Stimulated activated CD4-positive, alpha-beta T cell treated with anti-CD3 and anti-CD28 coated beads, Interleukin-1b, Interleukin-23, amount 100 ng/mL, for 24 hours (primary cell): ENCODE measurements around the gene LRRC61.

ENCODE experiments used
- DNase-seq, 4 experiments: peaks; one replicate each; pipeline ENCODE4 v3.0.0-alpha.2; 2020; ENCODE audit warnings: low read depth in 4 of 4, low spot score in 1 of 4

The LRRC61 gene

DNA sequence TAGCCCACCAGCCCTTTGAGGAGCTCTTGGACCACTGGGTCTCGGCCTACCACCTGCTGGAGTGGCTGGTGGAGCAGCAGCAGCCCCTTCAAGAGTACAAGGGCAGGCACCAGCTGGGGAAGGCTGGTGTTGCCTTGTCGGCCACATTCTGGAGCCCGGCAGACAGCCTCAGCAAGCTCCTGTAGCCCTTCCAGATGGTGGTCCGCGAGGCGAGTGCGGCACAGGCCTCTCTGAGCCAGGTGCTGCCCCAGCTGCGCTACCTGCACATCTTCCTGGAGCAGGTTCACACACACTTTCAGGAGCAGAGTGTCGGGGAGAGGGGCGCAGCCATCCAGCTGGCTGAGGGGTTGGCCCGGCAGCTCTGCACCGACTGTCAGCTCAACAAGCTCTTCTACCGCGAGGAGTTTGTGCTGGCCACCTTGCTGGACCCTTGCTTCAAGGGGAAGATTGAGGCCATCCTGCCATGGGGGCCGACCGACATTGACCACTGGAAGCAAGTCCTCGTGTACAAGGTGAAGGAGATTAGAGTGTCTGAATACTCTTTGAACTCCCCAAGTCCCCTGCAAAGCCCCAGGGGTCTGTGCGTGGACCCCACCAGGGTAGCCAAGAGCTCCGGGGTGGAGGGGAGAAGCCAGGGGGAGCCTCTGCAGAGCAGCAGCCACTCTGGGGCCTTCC lies 7.2 kb downstream of the LRRC61 start:
- DNase-seq = no peak

DNA sequence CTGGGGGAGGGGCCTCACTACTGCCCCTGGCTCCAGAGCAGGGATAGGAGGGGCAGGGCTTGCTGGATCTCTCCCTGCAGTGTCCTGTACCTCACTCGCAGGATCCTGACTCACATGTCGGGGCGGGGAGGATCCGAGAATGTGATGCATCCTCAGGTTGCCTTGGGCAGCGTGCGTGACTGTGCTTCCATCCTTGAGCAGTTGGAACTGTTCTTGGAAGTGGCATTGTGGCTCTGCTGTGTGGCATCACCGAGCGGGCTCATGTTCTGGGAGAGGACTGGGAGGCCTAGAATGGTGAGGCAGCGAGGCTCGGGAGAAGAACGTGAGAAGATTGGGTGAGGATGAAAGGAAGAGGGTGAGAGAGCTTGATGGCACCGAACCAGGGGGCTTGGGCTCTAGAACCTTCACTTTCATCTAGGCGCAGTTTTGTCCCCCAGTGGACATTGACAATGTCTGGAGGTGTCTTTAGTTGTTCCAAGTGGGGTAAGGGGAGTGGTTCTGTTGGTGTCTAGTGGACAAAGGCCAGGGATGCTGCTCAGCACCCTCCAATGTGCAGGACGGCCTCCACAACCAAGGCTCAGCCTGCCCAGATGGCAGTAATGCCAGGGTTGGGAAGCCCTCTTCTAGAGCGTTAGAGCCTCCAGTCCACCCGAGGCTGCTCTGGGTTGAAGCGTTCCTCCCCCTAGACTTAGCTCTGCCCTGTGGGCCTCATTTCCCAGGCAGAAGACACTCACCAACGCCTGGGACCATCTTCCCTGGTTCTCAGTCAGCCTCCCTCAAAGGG lies 9.9 kb downstream of the LRRC61 start:
- no peak for DNase-seq

DNA sequence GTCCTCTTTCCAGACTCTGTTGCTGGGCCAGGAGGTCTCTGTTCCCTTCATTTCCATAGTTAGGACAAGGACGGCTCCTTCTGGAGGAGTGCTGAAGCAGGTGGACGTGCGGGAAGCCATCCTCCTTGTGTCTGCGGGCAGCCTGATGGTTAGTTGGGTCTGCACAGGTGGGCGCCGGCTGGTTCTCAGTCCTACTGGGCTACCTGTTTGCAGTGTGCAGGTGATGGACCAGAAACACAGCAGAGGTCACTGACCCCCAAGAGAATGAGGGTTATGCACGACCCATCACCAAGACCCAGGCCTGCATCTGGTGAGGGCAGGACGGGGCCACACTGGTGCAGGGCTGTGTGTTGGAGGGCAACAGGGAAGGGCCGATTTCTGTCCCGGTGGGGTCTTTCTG lies 10.5 kb downstream of the LRRC61 start:
- no peak for DNase-seq

DNA sequence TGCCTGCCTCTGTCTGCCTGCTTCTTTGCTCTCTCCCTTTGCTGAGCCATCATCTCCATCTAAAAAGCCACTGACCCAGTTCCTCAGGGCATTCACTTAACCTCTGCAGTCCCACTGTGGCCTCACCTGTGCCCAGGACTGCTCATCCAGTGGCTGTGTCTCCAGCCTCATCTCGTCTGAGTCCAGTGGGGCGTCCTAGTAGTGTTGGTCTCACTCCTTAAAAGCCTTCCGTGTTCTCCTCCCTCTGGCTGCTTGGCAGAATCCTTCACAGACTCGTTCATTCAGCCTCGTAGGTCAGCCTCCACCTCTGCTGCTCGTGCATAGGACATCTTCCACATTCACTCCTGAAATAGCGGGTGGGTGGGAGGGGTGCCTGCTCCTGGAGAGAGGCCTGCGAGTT lies 11.0 kb downstream of the LRRC61 start:
- DNase-seq = no peak

DNA sequence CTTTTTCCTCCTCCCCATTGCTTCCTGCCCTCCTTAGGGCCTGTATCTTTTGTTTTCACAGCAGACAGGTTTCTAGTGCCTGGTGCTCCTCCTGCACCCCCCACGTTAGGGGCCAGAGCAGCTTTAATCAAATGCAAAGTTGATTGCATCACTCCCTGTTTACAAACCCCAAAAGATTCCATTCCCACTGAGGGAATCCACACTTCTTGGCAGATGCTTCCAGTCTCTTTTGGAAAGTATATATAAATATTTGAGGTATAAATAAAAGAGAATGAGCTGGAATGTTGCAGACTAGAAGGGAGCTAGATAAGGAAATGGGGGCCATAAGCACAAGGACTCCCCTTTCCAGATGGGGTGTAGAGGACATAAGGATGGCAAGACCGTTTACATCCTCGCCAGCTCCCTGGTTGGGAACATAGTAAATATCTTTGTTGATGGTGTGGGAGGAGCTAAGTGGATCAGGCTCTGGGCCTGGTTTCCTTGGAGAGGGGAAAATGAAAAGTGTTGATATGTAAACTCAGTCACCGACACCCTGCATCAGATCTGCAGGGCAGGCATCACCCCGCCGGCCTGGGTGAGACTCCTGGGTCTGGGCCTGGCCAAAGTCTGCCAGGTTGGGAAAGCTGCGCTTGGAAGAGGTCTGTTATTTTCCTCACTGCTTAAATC lies 12.1 kb downstream of the LRRC61 start:
- no peak for DNase-seq

DNA sequence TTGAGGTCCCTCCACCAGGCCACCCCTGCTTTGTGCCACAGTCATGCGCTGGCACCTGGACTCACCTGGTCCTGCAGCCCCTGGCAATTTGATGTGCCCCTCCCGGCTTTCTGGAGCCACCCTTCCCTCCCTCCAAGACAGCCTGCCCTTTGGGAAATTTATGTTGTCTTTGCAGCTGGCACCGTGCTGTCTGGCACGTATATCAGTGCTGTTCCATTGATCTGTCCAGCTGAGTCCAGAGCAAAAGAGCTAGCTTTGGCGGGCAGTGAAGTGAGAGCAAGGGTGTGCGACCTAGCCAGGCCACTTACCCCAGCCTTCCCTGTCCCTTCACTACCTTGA lies 12.6 kb downstream of the LRRC61 start:
- no peak for DNase-seq

DNA sequence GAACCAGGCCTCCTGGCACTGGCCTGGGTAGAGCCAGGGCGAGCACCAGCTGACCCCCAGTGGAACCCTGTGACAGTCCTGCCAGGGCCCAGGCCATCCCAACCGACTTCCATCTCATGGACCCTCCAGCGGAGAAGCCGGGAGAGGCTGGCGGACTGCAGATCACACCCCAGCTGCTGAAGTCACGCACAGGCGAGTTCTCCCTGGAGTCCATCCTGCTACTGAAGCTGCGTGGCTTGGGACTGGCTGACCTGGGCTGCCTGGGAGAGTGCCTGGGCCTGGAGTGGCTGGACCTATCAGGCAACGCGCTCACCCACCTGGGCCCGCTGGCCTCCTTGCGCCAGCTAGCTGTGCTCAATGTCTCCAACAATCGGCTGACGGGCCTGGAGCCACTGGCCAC lies 13.6 kb downstream of the LRRC61 start:
- DNase-seq = no peak

DNA sequence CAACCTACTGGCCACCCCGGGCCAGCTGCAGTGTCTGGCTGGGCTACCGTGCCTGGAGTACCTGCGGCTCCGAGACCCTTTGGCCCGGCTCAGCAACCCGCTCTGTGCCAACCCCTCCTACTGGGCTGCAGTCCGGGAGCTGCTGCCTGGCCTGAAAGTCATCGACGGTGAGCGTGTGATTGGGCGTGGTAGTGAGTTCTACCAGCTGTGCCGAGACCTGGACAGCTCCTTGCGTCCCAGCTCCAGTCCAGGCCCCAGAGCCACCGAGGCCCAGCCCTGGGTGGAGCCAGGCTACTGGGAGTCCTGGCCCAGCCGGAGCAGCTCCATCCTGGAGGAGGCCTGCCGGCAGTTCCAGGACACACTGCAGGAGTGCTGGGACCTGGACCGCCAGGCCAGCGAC lies 14.0 kb downstream of the LRRC61 start:
- no peak for DNase-seq

DNA sequence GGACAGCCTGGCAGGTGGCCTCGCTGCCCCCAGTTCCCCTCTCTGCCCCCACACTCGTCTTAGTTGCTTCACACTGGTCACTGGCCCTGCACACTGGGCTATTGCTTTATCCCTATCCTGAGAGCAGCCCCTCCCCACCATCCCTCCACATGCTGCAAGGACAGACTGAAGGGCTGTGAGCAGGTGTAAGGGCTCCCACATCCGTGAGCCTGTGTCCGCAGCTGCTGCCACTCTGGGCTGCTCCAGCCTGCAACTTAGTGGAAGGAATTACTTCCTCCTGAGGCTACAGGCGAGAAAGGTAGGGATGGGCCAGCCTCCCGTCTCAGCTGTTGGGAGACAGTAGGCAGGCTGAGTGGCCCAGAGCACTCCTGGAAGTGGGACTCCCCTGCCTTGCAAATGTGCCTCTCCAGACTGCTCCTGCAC lies 14.5 kb downstream of the LRRC61 start:
- DNase-seq = no peak

DNA sequence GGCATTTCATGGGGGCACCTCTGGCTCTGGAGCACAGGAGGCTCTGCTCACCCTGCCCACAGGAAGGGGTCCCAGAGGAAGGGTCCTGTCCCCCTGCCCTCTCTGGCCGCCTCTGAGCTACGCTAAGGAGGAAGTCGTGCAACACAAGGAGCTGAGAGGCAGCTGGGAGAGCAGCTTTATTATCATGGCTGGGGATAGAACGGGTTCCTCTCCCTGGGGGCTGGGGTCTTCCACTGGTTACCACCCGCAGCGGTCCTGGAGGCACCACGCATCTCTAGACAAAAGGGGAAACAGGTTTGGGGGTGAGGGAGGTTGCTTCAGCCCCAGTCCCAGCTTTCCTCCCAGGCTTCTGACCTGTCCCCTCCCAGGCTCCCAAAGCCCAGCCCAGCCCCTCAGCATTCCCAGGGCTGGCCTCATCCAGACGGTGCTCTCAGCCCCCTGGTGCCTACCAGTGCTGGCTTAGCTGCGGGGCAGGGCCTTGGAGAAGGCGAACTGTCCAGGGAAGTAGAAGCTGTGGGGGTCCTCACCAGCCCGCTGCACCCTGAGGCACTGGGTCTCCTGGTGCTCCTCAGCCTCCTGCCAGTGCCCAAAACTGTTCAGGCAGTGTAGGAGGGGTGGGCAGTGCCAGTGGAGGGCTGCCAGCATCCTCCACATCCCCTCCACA lies 15.1 kb downstream of the LRRC61 start:
- DNase-seq = no peak

DNA sequence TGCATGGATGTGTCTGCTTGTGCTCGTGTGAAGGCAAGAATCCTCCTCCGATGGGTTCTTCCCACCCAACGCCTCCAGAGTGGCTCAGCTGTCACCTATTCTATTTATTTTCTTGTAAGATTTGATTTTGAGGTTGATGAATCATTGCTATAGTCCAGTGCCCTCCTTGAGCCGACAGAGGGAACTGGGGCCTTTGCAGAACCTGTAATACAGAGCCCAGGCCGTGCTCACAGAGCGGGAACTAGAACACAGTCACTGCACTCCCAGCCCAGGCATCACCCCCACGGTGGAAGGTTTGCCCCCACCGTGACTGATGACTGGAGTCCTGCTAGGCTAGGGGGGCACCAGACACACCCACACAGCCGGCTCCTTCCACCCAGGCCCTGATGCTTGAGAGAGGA lies 16.3 kb downstream of the LRRC61 start:
- no peak for DNase-seq

DNA sequence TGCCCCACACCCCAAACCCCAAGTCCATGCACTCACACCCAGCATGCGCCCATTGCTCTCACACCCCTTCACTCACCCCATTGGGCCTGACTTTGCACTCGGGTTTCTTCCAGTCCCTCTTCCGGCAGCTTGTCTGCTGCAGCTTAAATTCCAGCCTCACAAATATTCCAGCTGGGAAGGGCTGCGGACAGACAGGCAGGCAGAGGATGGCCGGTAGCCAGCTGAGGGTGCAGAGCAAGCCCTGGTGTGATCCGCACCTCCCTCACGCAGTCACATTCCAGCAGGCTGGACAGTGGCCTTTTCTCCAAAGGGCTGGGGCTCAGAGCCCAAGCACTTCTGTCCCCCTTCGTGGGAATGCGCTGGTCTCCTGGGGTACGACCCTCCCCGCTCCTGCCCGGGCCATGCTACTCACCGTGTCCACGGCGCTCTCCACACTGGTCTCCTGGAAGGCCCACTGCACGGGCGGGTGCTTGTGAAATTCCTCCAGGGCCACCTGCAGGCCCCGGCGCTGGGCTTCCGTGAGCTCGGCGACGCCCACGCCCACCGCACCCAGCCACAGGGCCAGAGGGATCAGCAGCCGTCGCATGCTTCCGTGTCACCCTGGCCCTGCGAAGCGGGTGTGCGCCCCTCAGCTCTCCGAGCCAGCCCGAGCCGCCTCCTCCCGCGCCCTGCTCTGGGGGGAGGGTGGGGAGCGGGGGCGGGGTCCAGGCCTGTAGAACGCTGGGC lies 17.0 kb downstream of the LRRC61 start:
- DNase-seq = no peak

DNA sequence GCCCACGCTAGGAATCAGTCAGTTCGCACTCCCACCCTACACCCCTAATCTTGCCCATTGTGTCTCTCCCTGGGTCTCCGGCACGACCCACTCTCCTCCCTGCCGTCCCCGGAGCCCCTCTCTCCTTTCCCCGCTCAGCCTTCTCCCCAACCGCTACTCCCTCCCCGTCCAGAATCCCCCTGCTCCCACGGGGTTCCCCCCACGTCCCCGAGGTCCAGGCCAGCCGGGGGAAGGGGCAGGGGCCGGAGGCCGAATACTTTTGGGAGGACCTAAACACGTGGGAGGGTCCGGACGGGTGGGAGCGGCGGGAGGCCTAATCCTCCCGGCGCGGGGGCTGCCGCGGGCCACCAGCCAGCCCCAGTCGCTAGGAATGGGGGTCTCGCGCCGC lies 17.7 kb downstream of the LRRC61 start:
- no peak for DNase-seq

DNA sequence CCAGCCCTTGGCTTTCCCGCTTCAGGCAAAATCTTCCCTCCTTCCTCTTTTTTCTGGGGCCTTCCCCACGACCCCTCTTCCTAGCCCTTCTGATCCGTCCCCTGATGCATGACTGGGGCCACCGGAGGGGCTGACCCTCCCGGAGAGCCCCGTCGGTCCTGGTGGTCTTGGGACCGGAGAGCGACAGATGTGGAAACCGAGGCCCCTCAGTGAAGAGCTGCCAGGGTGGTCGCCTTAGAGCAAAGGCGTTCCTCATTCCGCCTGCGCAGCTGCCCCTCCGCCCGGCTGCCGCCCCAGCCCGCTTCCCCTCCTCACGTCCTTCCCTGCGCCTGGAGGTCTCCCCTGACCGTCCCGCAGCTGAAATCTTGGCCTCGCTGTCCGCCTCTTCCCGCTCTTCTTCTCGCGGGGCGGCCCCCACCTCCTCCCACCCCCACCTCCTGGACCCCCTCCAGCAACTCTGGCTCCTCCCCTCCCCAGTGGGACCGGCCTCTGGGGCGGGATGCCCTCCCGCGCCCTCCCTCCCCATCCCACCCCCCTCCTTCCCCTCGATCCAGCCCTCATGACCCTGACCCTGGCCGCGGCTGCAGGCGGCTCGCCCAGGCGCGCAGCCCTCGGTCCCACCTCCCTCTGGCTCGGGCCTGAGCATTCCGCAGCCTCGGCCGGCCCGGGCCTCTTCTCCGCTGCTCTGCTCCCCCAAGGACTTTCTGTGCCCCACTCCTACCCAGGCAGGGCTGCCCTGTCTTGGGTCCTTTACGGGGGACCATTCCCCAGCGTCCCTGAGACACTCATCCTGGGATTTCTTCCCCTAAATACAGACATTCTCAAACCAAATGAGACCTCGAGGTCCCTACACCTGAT lies 18.3 kb downstream of the LRRC61 start, which contains the start of gene RARRES2:
Gene RARRES2 (minus strand): TSS at position 367 of the 858 bp plus-strand sequence. CDS start 1,020 bp downstream, outside the sequence.
- DNase-seq = no peak

DNA sequence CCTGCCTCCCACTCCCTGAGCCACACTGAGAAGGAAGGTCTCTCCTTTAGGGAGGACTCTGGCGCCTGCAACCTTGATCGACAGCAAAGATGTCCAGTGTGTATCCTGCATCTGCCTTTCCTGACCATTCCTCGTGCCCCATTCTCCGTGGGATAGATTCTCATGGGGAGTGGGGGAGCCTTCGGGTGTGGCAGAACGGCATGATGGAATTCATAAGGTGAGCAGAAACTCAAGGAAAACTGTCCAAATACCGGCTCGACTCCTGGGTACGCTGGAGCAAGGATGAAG lies 18.9 kb downstream of the LRRC61 start:
- DNase-seq = no peak

DNA sequence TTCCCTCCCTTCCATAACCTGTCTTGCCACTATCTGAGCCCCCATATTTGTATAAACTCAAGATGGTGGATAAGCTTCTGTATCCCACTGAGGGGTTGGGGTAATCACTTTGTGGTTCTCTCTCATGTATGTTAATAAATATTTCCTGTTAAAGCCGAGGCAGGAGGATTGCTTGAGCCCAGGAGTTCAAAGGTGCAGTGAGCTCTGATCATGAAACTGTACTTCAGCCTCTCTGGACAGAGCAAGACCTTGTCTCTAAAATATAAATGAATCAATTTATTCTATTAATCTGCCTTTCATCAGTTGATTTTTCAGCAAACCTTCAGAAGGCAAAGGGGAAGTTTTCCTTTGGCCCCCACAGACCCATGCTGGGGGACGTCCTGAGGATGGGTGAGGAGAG lies 20.1 kb downstream of the LRRC61 start:
- no peak for DNase-seq

DNA sequence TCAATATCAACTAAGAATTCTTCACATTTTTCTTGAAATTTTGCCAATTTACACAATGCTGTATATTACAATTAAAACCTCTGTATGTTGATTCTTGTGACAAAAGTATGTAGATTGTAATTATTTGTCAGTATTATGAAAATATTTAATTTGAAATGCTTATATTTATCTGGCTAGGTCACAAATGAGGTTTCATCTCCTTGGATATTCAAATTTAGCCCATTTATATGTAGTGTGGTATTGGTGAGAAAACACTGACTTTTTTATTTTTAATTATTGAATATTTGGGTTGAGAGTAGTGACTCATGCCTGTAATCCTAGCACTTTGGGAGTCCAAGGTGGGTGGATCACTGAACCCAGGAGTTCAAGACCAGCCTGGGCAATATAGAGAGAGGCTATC lies 21.1 kb downstream of the LRRC61 start:
- no peak for DNase-seq

DNA sequence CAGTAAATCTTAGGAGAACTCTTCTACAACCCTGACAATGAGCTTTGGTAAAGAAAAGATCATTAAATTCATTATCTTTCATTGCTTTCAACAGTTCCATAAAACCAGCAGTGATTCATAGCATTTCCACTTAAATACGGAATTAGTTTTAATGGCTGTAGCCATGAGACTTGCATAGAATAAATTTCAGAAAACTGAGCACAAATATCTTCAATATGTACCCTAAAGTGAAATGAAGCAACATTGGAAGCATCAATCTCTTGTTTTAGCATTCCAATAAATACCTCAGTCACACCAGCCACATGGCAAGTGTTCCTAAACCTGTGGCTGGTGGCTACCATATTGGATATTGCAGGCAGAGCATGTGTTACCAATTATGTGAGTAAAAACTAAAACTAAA lies 21.9 kb downstream of the LRRC61 start:
- DNase-seq = no peak

DNA sequence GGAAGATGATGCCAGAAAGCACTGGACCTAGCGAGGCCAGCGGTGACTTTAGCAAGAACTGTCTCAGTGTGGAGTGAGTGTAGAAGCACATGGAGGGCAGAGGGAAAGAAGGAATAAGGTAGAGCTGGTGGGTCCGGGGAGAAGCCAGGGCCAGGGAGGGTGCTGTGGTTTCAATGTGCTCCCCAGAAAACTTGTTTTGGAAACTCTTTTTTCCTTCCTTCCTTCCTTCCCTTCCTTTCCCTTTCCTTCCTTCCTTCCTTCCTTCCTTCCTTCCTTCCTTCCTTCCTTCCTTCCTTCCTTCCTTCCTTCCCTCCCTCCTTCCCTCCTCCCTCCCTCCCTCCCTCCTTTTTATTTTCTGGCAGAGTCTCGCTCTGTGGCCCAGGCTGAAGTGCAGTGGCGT lies 23.8 kb downstream of the LRRC61 start:
- DNase-seq = no peak

DNA sequence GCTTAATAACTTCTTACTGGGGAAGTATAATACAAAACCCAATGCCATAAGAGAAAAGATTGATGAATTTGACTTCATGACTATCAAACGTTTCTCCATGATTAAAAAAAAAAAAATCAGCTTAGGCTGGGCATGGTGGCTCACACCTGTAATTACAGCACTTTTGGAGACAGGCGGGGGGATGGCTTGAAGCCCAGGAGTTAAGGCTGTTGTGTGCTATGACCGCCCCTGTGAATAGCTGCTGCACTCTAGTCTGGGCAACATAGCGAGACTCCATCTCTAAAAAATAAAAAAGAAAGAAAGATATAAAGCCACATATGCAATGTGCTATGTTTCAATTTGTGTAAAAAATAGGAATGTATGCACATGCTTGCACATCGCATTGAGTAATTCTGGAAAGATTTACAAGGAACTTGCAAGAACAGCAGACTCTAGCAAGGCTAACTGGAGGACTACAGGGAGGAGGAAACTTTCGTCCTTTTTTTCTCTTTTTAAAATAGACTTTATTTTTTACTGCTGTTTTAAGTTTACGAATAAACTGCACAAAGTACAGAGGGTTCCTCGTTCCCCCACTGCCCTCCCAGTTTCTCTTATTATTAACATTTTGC lies 28.5 kb downstream of the LRRC61 start:
- DNase-seq = no peak
